HG02571 (cell line): Measurements from ENCODE around the gene DYSF.

Experiments used
- ATAC-seq: cut with Tn5 transposase; IDR thresholded peaks from one replicate; pipeline ENCODE4 v1.9.1; 2021; ENCODE audit warnings: mild to moderate bottlenecking, moderate library complexity; ENCODE audit not compliant: unreplicated experiment

The DYSF gene

DNA sequence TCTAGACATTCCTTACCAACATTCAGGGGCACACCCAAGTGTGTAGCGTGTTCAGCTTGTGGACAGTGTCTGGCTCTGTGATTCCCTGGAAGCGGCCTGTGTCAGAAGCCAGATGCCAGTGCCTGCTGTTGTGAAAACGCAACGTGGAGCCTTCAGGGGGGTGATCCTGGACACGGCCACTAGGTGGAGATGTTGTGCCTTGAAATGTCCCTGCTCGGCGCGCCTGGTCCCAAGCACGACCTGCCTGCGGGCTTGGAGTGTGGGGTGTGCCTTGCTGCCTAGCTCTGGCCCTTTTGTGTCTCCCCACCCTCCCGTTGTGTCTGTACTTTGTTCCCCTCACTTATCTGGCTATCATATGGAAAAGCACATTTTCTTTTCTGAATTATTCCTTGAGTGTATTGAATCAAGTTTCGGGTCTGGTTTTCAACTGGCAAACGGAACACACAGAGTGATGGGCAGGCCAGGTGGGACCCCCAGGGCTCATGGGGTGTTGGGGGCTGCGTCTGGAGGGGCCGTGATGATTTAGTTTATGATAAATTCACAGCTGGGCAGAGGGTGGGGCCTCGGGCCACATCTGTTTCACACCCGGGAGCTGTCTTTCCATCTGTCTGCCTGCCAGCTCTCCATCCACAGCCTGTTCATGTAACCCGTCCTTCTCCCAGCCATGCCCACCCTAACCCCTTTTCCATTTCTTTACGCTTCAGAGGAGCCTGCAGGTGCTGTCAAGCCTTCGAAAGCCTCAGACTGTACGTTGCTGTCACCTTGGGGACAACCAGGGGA is 95.5 kb downstream of the DYSF start:
- ATAC-seq = no peak

DNA sequence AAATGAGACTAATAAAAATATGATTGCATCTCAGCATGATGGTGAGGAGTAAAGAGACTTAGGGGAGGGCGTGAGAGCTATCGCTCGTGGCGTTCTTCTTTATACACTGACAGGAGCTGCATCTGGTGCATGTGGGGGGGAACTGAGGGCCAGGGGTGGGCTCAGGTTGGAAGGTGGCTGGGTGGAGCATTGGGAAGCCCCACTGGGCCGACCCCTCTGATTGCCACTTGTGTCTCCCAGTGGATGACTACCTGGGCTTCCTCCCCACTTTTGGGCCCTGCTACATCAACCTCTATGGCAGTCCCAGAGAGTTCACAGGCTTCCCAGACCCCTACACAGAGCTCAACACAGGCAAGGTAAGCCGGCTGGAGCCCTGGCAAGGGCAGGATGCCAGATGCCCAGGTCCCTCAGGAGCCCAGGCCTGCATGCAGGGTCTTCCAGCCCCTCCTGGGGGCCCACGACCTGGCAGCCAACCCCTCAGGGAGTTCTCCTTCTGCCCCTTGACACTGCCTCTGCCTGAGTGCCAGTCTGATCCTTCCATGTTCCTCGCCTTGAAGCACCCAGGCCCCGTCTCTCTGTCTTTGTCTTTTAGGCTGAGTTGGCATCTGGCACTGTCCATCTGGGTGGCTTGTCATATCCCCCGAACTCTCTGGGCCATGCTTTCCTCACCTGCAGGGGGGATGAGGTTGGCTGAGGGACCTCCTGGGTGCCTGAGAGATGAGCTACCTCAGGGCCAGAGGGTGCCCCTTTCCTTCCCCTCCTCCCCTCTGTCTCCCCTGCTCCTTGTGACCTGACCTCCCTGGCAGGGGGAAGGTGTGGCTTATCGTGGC is 97.7 kb downstream of the DYSF start:
- ATAC-seq = no peak

DNA sequence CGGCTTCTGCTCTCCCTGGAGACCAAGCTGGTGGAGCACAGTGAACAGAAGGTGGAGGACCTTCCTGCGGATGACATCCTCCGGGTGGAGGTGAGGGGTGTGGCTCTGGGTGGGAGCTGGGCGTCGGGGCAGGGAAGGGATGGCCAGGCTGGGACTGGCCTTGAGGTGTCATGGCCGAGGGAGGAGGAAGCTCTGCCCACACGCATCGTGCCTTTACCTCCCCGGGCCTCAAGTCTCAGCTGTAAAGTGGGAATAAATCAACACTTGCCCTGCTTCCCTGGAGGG is 98.2 kb downstream of the DYSF start:
- ATAC-seq = no peak

DNA sequence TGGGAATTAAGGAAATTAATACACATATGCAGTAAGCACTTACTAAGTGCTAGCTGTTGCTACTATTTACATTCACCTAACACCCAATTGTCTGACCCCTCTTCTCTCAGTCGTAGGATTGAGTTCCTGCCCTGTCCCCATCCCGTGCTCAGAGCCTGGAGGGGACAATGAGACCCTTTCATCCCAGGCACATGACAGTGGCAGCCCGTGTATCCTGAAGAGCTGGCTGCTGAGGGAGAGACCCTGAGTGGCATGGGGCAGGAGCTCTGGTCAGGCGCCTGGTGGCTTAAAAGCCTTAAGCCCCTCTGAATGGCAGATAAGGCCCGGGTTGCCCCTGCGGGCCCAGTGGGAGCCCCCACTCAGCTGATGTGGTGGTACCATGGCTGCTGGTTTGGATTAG is 99.0 kb downstream of the DYSF start:
- no peak for ATAC-seq

DNA sequence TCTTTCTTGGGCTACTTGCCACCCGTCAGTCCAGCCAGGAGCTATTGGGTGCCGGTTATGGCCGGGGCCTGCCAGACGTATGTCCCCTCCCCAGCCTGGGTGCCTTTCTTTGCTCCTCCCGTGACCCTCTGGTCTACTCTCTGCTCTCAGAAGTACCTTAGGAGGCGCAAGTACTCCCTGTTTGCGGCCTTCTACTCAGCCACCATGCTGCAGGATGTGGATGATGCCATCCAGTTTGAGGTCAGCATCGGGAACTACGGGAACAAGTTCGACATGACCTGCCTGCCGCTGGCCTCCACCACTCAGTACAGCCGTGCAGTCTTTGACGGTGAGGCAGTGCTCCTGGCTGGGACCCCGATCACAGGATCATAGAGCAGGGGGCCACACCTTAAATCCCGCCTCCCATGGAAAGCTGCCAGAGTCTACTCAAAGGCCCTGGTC is 99.5 kb downstream of the DYSF start:
- no peak for ATAC-seq

DNA sequence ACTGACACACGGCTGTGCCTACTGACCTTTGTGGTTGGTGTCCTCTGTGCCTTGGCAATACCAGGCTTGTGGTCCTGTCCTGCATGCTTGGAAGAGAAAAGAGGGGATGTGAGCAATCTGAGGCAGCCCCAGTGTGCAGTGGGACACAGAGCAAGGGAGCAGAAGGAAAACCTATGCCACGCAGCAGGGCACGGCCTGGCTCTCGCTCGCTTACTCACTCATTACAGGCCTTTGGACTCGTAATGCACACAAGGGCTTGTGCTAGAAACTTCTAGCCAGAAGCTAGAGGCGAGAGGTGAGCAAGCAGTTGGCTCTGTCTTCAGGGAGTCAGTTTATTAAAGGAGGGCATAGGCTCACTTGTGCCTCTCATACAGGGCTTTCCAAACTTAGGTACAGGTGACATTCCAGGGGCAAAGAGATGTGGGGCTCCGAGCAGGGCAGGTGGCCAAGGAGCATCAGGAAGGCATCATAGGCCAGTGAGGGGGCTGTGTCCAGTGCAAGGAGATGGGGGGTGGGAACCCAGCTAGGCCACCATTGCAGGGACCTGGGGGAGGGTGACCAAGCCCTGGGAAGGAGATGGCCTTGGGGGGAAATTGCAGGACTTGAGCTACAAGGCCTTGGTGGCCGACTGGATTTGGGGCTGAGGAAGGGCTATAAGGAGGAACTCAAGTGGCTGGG is 100.8 kb downstream of the DYSF start:
- no peak for ATAC-seq

DNA sequence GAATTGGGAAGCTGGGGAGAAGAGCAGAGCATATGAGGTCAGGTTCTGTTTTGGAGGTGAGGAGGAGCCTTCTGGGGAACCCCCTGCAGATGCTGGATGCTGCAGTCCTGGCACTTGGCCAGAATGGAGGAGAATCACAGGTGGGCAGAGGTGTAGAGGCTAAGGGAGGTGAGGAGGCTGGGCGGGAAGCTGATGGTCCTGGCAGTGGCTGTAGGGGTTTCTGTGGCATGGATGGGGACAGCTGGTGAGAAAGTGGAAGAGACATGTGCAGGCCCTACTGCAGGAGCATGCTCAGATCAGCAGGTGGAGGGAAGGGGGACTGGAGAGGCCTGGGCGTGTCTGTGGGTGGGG is 101.3 kb downstream of the DYSF start:
- ATAC-seq = no peak

DNA sequence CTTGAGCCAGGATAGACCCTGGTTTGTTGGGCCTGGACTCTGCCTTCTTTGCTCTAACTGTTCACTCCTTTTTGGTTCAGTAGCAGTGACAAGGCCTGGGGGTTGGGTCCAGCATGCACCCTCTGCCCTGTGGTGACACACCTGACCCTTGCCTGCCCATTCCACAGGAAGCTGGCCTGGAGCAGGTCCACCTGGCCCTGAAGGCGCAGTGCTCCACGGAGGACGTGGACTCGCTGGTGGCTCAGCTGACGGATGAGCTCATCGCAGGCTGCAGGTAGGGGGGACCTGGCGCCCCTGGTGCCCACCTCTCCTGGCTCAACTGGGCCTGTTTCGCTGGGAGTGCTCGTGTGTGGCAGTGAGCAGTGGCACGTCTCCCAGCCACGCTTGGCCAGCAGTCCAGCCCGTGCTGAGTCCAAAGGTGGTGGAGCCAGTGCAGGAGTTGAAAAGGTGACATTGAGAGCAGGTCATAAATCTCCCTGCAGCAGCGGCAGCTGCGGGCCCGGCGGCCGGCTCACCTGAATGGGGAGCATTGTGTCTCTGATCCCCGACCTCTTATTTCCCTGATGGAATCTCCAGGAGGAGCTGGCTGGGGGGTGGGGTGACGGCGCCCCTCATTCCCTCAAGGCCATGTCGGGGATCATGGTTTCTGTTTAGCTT is 102.6 kb downstream of the DYSF start:
- no peak for ATAC-seq

DNA sequence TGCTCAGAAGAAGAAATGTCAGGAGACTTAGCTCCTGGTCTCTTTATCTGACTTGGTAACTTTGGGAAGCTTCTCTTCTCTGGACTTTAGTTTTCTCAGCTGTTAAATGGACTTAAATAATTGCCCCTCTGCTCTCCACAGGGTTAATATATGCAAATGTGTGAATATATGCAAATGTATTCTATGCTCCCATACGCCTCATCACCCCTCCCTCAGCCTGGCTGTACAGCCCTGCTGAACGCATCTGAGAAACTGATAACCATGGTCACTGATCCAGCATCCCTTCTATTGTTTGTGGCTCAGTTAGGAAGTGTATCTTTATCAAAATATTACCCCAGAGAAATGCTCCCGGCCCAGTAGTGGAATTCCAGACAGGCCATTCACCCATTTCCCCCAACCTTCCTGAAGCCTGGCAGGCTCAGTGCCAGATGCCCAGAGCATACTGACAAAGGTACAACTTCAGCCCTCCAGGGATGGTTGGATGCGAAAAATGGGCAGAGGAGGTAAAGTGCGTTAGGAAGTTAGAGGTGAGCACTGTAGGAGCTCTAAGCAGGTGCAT is 103.4 kb downstream of the DYSF start:
- no peak for ATAC-seq

DNA sequence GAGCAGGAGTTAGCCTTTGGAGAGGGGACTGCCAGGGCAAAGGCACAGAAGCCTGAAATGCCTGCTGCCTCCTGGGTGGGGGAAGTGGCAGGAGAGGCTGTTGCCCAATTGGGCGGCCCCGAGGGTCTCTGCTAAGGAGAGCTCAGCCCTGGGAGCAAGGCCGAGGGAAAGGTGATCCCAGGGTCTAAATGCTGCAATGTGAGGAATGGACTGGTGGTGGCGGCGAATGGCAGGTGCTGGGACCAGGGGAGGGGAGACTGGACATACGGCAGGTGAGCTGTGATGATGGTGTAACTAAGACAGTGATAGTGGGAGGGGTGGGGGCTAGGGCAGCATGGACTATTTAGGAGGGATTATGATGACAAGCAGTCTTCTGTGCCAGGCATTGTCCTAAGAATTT is 104.0 kb downstream of the DYSF start:
- no peak for ATAC-seq

DNA sequence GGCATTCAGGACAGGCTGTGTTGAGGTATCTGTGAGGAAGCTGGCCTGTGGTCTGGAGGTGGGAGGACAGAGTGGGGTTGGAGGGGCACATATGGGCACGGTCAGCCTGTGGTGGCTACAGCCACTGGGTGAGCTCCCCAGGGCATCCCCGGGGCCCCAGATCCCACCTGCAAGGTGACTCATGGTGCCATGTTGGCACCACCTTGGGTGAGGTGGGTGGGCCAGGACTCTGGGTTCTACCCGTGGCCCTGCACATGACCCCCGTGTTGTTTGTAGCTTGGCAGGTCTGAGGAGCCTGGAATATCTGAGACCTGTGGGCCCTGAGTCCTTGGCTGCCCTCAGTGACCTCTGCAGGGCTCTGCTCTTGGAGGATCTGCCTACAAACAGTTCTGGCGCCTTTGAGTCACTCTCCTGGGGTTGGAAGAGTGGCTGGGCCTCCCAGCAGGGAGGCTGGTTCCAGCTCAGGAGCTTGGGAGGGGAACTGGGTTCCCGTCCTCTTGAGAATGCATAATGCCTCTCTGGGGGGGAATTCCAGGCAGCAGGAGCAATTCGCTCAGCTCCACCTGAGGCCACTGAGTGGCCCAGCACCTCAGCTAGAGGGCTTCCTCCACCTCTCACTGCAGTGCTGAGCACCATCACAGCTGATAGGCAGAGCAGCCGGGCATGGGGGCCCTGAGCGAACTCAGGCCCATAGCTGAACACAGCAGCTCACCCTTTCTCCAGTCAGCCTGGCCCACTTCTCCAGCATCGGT is 105.1 kb downstream of the DYSF start:
- ATAC-seq = no peak

DNA sequence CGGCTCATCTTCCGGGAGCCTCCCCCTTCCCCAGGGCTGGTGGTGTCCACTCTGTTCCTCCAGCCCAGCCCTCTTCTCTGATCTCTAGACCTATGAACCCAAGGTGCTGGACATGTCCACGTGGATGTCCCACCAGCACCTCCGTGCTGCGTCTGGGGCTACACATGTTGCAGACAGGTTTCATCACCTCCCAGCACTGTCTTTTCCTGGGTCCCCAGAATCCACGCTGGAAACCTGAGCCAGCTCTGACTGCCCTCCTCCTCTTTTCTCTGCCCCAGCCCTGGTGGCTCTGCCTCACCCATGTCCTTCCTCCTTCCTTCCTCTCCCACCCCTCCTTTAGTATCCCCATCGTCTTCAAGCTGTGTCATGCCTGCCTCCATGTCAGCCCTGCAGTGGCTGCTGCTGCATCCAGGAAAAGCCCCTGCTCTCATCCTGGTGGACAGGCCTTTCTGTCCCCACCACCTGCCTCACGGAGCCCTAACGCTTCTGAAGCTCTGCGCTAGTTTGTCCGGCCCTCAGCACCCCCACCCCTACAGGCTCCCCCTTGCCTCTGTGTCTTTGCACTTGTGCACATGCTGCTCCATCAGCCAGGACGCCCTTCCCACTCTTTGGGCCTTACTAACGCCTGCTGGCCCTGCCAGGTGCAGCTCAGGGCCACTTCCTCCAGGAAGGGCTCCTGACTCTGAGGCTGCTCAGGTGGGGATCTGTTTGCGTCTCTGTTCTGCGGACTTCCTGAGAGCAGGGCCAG is 105.9 kb downstream of the DYSF start:
- no peak for ATAC-seq

DNA sequence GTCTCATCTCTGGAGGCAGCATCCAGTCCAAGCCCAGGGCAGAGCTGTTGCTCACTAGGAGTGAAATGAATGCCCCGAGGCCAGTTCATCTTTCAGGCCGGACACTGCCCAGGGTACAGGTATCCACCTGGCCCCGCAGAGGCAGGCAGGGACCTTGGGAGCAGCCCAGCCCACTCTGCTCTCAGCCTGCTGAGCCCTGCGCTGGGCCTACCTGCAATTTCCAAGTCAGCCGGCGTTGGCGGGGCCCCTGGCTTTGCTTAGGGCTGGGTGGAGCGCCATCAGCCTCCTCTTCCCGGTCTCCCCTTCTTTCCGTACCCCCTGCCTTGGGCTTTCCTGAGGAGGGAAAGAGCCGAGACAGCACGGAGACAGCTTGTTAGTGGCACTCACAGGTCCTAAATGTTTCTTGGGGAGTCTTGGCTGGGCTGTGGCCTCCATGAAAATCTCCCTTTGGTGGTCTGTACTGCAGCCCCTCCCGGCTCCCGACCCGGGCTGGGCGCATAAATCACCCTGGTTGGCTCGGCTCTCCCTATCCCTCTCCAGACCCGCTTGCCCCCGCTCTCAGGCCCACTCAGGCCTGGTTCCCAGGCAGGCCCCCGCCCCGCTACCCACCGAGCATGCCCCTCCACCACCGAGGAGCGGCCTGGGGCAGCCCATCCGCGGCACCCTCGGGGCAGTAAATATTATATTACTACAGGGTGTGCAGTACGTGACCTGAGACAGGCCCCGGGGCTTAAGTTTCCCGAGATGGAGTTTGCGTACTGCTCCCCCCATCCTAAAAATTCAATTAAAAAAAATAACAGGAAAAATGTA is 106.7 kb downstream of the DYSF start:
- ATAC-seq = no peak

DNA sequence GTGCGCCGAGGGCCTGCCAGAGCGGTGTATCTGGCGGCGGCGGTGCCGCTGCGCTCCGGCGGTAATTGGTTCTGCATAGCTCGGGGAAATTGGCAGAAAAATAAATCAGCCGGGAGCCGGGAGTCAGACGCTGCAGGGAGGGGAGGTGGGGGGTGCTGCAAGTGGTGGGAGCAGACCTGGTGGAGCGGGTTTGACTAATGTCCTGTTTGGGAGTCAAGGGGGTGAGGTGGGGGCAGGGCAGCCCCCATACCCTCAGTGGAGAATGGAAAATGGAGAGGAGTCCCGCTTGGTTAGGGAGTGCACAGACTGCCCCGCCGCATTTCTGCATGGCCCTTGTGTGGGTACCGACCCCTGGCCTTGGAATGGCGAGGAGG is 107.3 kb downstream of the DYSF start:
- ATAC-seq = no peak

DNA sequence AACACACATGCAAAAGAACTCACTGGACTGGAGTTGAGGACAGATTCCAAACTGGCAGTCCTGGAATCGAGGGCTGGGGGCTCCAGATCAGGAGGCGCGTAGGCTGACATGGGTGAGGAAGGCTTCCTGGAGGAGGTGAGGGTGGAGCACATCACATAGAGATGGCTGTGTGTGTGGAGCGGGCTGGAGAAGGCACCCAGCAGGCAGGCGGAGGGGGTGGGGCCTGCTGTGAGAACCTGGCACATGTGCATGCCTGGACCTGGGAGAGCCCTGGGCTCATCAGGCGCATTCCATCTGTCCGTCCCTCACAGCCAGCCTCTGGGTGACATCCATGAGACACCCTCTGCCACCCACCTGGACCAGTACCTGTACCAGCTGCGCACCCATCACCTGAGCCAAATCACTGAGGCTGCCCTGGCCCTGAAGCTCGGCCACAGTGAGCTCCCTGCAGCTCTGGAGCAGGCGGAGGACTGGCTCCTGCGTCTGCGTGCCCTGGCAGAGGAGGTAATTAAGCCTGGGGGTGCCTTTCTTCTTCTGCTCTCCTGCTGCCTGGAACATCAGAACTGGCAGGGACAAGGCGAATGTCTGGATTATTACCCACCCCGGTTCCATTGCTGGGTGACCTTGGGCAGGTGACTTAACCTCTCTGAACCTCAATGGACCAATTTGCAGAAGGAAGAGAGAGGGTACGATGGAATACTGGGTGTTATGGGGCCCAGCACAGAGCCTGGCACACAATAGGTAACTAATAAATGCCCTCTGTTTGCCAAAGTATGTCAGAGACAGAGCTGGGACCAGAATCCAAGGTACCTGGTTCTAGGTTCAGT is 108.3 kb downstream of the DYSF start:
- no peak for ATAC-seq

DNA sequence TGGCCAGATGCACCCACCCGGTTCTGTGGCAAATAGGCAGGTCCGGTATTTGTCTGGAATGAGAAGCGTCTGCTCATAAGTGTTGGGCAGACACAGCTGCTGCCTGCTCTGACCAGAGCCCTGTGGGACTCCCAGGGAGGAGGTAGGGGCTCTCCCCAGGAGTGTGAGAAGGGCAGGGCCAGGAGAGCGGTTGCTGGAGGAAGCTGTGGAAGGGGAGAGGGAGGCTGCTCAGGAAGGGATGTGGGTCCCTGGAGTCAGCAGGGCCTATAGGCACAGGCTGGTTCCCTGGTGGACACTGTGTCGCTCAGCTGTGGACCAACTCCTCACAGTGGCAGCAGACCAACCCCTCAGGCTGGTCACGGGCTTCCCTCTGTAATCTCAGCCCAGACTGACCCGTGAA is 109.2 kb downstream of the DYSF start:
- no peak for ATAC-seq

DNA sequence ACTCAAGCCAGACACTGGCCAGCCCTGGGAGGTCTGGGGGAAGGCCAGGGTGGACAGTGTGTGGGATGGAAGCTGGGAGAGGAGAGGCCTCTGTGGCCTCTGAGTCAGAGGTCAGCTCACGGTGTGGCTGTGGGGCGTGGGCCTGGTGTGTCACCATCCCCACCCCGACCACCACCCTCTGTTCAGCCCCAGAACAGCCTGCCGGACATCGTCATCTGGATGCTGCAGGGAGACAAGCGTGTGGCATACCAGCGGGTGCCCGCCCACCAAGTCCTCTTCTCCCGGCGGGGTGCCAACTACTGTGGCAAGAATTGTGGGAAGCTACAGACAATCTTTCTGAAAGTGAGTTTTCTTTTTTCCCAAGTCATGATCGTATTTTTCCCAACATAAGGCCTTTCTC is 110.5 kb downstream of the DYSF start:
- ATAC-seq = no peak

DNA sequence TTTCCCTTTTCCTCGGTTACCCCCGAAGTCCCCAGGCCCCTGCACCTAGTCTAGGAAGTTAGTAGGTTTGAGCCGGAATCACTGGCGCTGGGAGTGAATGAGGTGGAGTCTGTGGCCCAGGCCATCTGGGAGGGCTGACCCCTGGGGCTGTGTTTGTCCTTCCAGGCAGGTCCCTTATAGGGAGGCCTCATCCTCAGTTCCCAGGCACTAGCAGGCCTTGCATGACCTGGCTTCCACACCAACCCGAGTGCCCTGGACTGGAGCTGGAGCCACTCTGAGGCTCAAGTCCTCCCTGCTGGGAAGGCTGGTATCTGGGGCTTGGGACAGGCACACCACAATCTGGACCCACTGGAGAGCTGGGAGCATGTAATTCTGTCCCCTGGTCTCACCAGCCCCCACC is 111.0 kb downstream of the DYSF start:
- ATAC-seq = no peak
